Esophagus muscularis mucosa (tissue), 4 donors: Measurements from ENCODE around the gene LUZP1.

ENCODE experiments used
- CTCF ChIP-seq, 3 experiments: fragments of 200-600 bp in 2 of 3; fragments of 450-650 bp in 1 of 3; sonication (generic) in 2 of 3; IDR thresholded peaks; one replicate each; pipeline ENCODE4 v1.5.1; 2017 to 2019; ENCODE audit warnings: antibody characterized with exemption in 3 of 3, mild to moderate bottlenecking in 2 of 3, moderate library complexity in 1 of 3
- EP300 ChIP-seq: sonication (generic); formaldehyde crosslinking; IDR thresholded peaks from one replicate; pipeline ENCODE4 v1.6.1; 2017; ENCODE audit warnings: antibody characterized with exemption
- POLR2A ChIP-seq: fragments of 450-650 bp; IDR thresholded peaks from one replicate; pipeline ENCODE4 v1.6.1; 2017; ENCODE audit warnings: antibody characterized with exemption, moderate library complexity, mild to moderate bottlenecking, low read depth

GRCh38 chr1:23178414-23178813 is 9.8 kb upstream of the LUZP1 start:
- no peak for TF ChIP-seq CTCF (IDR thresholded peaks at IDR 0.05)
- TF ChIP-seq EP300: no peak
- no peak for TF ChIP-seq POLR2A
